AG04450 (cell line): Measurements from ENCODE around the gene SND1. TPM values are rescaled to one million over a fixed set of nuclear protein-coding genes. Genes with fewer than 3 reads are reported as not detected.

Experiments
- CTCF ChIA-PET: fragments of 300-600, 350-600 bp; formaldehyde crosslinking; extraction: SDS; loops from one replicate; lab custom pipeline; 2022; ENCODE audit warnings: antibody characterized with exemption, inconsistent platforms; lab: Charles Lee
- POLR2A ChIA-PET: fragments of 350-600 bp; formaldehyde crosslinking; extraction: SDS; loops from one replicate; lab custom pipeline; 2021; ENCODE audit warnings: antibody characterized with exemption, inconsistent platforms; lab: Yijun Ruan, JAX
- DNase-seq: peaks from one replicate; pipeline ENCODE4 v3.0.0-alpha.2; 2011; ENCODE audit warnings: low read depth, low spot score
- H3K27ac ChIP-seq: one replicate; pipeline ENCODE4 v1.5.1; 2012; ENCODE audit warnings: low read depth, low read length, control low read depth
- H3K27me3 ChIP-seq: one replicate; pipeline ENCODE4 v1.6.0; 2012; ENCODE audit warnings: low read length; ENCODE audit not compliant: control insufficient read depth, insufficient read depth
- H3K4me3 ChIP-seq: 2 replicates; pipeline ENCODE4 v1.5.1; 2011; ENCODE audit warnings: mild to moderate bottlenecking, low read depth, low read length, control low read depth
- H3K9me3 ChIP-seq: 2 replicates; pipeline ENCODE4 v1.5.1; 2012; ENCODE audit warnings: low read length; ENCODE audit not compliant: control insufficient read depth, insufficient read depth
- polyA plus RNA-seq: library from polyadenylated mRNA; depleted of rRNA; stranded (reverse); fragments of >200 nt; gene quantifications from 2 replicates; pipeline ENCODE4 v1.2.3, GENCODE V29; 2011
- TF ChIP-seq, protein P1 (sequence below): IDR thresholded peaks from 2 replicates; pipeline ENCODE4 v1.5.1; 2011; ENCODE audit warnings: low read depth, low read length, control low read depth, inconsistent platforms

SND1 gene
- polyA plus RNA-seq, 1 experiment: 247 TPM

GRCh38 chr7:127657500-127657899 is 5.5 kb downstream of the SND1 start:
- CTCF ChIA-PET: interaction anchor here (1.9 kb wide), 1 partner anchor 552 kb away, joined by 5 read pairs; no protein-coding TSS in a partner anchor
- POLR2A ChIA-PET: no interaction called here
- Histone ChIP-seq H3K27me3 (no peaks in the 10 kb centered on the region), H3K27ac (no peak overlapping the region), H3K9me3 (no peaks in the 10 kb centered on the region), H3K4me3 (no peak overlapping the region)
- no peak for DNase-seq
- TF ChIP-seq, protein P1, sequence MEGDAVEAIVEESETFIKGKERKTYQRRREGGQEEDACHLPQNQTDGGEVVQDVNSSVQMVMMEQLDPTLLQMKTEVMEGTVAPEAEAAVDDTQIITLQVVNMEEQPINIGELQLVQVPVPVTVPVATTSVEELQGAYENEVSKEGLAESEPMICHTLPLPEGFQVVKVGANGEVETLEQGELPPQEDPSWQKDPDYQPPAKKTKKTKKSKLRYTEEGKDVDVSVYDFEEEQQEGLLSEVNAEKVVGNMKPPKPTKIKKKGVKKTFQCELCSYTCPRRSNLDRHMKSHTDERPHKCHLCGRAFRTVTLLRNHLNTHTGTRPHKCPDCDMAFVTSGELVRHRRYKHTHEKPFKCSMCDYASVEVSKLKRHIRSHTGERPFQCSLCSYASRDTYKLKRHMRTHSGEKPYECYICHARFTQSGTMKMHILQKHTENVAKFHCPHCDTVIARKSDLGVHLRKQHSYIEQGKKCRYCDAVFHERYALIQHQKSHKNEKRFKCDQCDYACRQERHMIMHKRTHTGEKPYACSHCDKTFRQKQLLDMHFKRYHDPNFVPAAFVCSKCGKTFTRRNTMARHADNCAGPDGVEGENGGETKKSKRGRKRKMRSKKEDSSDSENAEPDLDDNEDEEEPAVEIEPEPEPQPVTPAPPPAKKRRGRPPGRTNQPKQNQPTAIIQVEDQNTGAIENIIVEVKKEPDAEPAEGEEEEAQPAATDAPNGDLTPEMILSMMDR: no peak

- POLR2A ChIA-PET: no interaction called here
- H3K4me3 ChIP-seq: no peak overlapping the region
- H3K27ac ChIP-seq: no peak overlapping the region
- CTCF ChIA-PET: no interaction called here
- no peaks in the 10 kb centered on the region for H3K9me3 ChIP-seq
- DNase-seq: no peak
- TF ChIP-seq, protein P1: no peak
- no peaks in the 10 kb centered on the region for H3K27me3 ChIP-seq
Measured at GRCh38 chr7:127658970-127659630, 7.1 kb downstream of the SND1 start.

DNA sequence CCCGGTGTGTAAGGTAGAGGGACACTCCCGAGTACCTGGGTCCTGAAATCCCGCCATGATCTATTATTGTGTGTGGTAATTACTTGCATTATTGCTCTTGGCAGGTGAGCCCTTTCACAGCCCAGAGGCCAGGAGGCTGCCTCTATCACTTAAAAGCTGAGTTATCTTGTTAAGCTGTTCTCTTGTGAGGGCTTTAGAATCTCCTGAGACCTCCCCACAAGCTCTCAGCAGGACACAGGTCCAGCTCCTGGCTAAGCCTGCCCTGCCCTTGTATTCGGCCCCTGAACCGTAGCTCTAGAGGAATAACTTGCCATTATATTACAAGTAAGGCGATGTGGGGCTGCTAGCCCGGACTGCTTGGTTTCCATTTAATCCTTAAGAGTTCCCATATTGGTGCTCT is 13.9 kb downstream of the SND1 start:
- H3K27ac ChIP-seq: peak overlapping the region; percentile 49
- ChIA-PET POLR2A (interaction anchor here (1.0 kb wide), 1 partner anchor 12 kb away, joined by 3 read pairs; no protein-coding TSS in a partner anchor), CTCF (interaction anchor here (1.1 to 2.0 kb wide), 4 partner anchors 11 to 543 kb away, joined by 3 to 8 read pairs (median 4); no protein-coding TSS in a partner anchor)
- no peak for DNase-seq
- H3K9me3 ChIP-seq: no peaks in the 10 kb centered on the region
- TF ChIP-seq, protein P1: no peak
- no peak overlapping the region for H3K4me3 ChIP-seq
- H3K27me3 ChIP-seq: no peaks in the 10 kb centered on the region

DNA sequence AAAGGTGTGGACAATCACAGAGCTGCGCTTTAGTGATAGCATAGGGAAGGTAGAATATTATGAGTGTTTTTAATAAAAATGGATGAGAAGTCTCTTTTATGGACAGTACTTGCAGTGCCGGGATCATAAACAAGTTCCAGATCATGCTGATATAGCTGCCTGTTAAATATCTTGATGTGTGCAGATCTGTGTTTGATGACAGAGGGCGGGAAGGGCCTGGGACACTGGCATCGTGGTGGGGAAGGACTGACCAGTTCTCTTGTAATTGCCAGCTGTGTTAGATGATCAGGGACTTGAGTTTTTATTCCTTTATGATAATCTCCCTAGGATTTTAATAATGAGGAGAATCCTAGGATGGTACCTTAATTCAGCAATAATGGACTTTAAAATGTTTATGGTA is 14.6 kb downstream of the SND1 start:
- TF ChIP-seq, protein P1: no peak
- Histone ChIP-seq H3K4me3 (no peak overlapping the region), H3K27me3 (no peaks in the 10 kb centered on the region), H3K9me3 (no peaks in the 10 kb centered on the region), H3K27ac (peak overlapping the region; percentile 58)
- POLR2A ChIA-PET: interaction anchor here (1.0 kb wide), 1 partner anchor 11 kb away, joined by 3 read pairs; no protein-coding TSS in a partner anchor
- no peak for DNase-seq
- CTCF ChIA-PET: interaction anchor here (1.1 to 2.0 kb wide), 4 partner anchors 12 to 543 kb away, joined by 3 to 8 read pairs (median 4); no protein-coding TSS in a partner anchor
